Dedifferentiated amniotic fluid mesenchymal stem cell (primary cell): ENCODE data around the gene CHORDC1.
A peak's percentile ranks its signal among the peaks of the same experiment; 100 is the strongest.
"Not testable (repeated sequence)": the region's sequence is repeated elsewhere in the genome, so short reads cannot be mapped to it uniquely, and the experiment has no call there.

Source experiments
- DNase-seq: peaks from one replicate; pipeline ENCODE4 v3.0.0-alpha.2; 2016; ENCODE audit errors: extremely low spot score

Gene CHORDC1

GRCh38 chr11:90222459-90223247, at the start of gene CHORDC1:
Gene CHORDC1 (minus strand): TSS chr11:90223049. CDS start chr11:90222954, 95 bp downstream.
- peak; percentile 86 for DNase-seq

- no peak for DNase-seq
These were observed 34.3 kb upstream of the CHORDC1 start for GRCh38 chr11:90257158-90257525.

- no peak for DNase-seq
These were observed 33.7 kb upstream of the CHORDC1 start for GRCh38 chr11:90256404-90257157.

GRCh38 chr11:90254065-90254464, 31.2 kb upstream of the CHORDC1 start:
- DNase-seq: no peak

GRCh38 chr11:90252053-90252452, 29.2 kb upstream of the CHORDC1 start:
- DNase-seq: no peak

GRCh38 chr11:90251599-90251998, 28.8 kb upstream of the CHORDC1 start:
- DNase-seq: no peak

GRCh38 chr11:90250970-90251369, 28.1 kb upstream of the CHORDC1 start:
- no peak for DNase-seq

- DNase-seq: no peak
These were observed 23.6 kb upstream of the CHORDC1 start for GRCh38 chr11:90246468-90246867.

- no peak for DNase-seq
These were observed 20.7 kb upstream of the CHORDC1 start for GRCh38 chr11:90243534-90243933.

- no peak for DNase-seq
These were observed 20.1 kb upstream of the CHORDC1 start for GRCh38 chr11:90242894-90243416.

- DNase-seq: no peak
These were observed 18.6 kb upstream of the CHORDC1 start for GRCh38 chr11:90241414-90241813.

- DNase-seq: not testable (repeated sequence)
These were observed 17.3 kb upstream of the CHORDC1 start for GRCh38 chr11:90239967-90240636.

GRCh38 chr11:90237004-90237403, 14.2 kb upstream of the CHORDC1 start:
- DNase-seq: no peak

GRCh38 chr11:90235526-90235925, 12.7 kb upstream of the CHORDC1 start:
- no peak for DNase-seq

GRCh38 chr11:90234977-90235376, 12.1 kb upstream of the CHORDC1 start:
- DNase-seq: no peak

- no peak for DNase-seq
These were observed 6.9 kb upstream of the CHORDC1 start for GRCh38 chr11:90229791-90230190.

GRCh38 chr11:90228056-90228455, 5.2 kb upstream of the CHORDC1 start:
- DNase-seq: no peak

GRCh38 chr11:90223248-90223585, 368 bp upstream of the CHORDC1 start:
- no peak for DNase-seq

- no peak for DNase-seq
These were observed 918 bp downstream of the CHORDC1 start for GRCh38 chr11:90221803-90222458.

GRCh38 chr11:90220391-90220790, 2.5 kb downstream of the CHORDC1 start:
- DNase-seq: peak; percentile 71

GRCh38 chr11:90219438-90219837, 3.4 kb downstream of the CHORDC1 start:
- DNase-seq: no peak

GRCh38 chr11:90218606-90219005, 4.2 kb downstream of the CHORDC1 start:
- DNase-seq: no peak
